Measurements from ENCODE around the gene DGKZ.
A peak's percentile ranks its signal among the peaks of the same experiment; 100 is the strongest.
"Not testable (repeated sequence)": the region's sequence is repeated elsewhere in the genome, so short reads cannot be mapped to it uniquely, and the experiment has no call there.

DGKZ gene

DNA sequence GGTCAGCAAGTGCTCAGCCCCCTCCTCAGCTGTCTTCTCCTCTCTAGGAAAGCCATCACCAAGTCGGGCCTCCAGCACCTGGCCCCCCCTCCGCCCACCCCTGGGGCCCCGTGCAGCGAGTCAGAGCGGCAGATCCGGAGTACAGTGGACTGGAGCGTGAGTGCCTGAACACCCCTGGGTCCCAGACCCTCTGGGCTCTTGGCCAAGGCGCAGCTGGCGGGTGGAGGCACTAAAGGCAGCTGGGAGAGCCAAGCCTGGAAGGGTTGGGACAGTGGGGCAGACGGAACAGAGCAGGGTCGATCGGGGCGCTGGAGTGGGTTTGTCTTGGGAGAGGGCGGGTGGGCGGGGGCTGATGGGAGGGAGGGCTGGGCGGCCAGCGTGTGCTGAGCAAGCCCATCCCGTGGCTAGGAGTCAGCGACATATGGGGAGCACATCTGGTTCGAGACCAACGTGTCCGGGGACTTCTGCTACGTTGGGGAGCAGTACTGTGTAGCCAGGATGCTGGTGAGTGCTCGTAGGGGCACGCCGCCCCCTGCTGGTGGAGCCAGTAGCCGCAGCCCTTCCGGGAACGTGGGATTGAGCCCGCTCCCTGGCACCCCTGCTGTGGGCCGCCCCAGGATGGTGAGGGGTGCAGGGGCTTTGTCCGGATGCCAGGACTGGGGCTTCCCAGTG is 20.1 kb downstream of the DGKZ start:
- Histone ChIP-seq H3K23ac (ENCODE audit: low read length) (no peak overlapping the region), H3K27me3 (ENCODE audit: insufficient read depth, low read length, poor library complexity) (no peaks in the 10 kb centered on the region), H2BK5ac (ENCODE audit: low read length) (no peak overlapping the region), H2BK120ac (ENCODE audit: low read depth, low read length) (no peak overlapping the region), H3K27ac (ENCODE audit: low read depth, low read length) (no peak overlapping the region), H3K56ac (ENCODE audit: low read length) (no peak overlapping the region), H3K79me2 (ENCODE audit: control insufficient read depth, insufficient read depth, low read length) (no peaks in the 10 kb centered on the region), H3K4ac (ENCODE audit: low read depth, low read length) (no peak overlapping the region), H4K5ac (ENCODE audit: low read length) (no peak overlapping the region), H3K4me2 (ENCODE audit: low read length) (no peak overlapping the region), H4K8ac (ENCODE audit: low read depth, low read length) (no peak overlapping the region), H3K9ac (ENCODE audit: low read length) (no peak overlapping the region), H3K36me3 (ENCODE audit: control insufficient read depth, insufficient read depth, low read length) (no peaks in the 10 kb centered on the region), H2AK5ac (ENCODE audit: low read length) (no peak overlapping the region), H3K4me3 (ENCODE audit: low read length) (no peak overlapping the region), H3K79me1 (ENCODE audit: low read length) (peaks cover 5% of the 10 kb centered on the region), H2BK15ac (replicated peaks; ENCODE audit: low read depth) (no peak overlapping the region), H3K18ac (ENCODE audit: low read length) (no peak overlapping the region), H3K4me1 (ENCODE audit: control insufficient read depth, low read depth, low read length) (no peaks in the 10 kb centered on the region)
- DNase-seq = no peak
- no CpG with 5 or more reads among the region's 32 CpGs for WGBS (ENCODE audit: extremely low coverage, insufficient coverage, low lambda C conversion rate)

DNA sequence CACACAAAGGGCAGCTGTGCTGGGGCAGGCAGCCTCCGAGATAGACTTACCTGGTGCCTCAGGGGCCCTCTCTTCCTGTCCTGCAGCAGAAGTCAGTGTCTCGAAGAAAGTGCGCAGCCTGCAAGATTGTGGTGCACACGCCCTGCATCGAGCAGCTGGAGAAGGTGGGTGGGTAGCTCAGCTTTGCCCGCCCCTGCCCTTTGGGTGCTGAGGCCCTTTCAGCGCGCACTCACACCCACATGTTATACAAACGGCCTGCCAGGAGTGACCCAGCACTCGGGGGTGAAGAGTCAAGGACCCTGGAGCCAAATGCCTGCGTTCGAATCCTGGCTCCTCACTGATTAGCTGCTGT is 20.6 kb downstream of the DGKZ start:
- Histone ChIP-seq H3K4me1 (ENCODE audit: control insufficient read depth, low read depth, low read length) (no peaks in the 10 kb centered on the region), H3K27me3 (ENCODE audit: insufficient read depth, low read length, poor library complexity) (no peaks in the 10 kb centered on the region), H3K79me1 (ENCODE audit: low read length) (peaks cover 4% of the 10 kb centered on the region), H3K4ac (ENCODE audit: low read depth, low read length) (no peak overlapping the region), H4K8ac (ENCODE audit: low read depth, low read length) (no peak overlapping the region), H4K5ac (ENCODE audit: low read length) (no peak overlapping the region), H2BK15ac (replicated peaks; ENCODE audit: low read depth) (no peak overlapping the region), H3K4me3 (ENCODE audit: low read length) (no peak overlapping the region), H3K56ac (ENCODE audit: low read length) (no peak overlapping the region), H3K23ac (ENCODE audit: low read length) (no peak overlapping the region), H2AK5ac (ENCODE audit: low read length) (no peak overlapping the region), H2BK5ac (ENCODE audit: low read length) (no peak overlapping the region), H3K18ac (ENCODE audit: low read length) (no peak overlapping the region), H3K9ac (ENCODE audit: low read length) (no peak overlapping the region), H3K4me2 (ENCODE audit: low read length) (no peak overlapping the region), H3K36me3 (ENCODE audit: control insufficient read depth, insufficient read depth, low read length) (no peaks in the 10 kb centered on the region), H3K79me2 (ENCODE audit: control insufficient read depth, insufficient read depth, low read length) (no peaks in the 10 kb centered on the region), H2BK120ac (ENCODE audit: low read depth, low read length) (no peak overlapping the region), H3K27ac (ENCODE audit: low read depth, low read length) (no peak overlapping the region)
- no CpG with 5 or more reads among the region's 12 CpGs for WGBS (ENCODE audit: extremely low coverage, insufficient coverage, low lambda C conversion rate)
- no peak for DNase-seq

DNA sequence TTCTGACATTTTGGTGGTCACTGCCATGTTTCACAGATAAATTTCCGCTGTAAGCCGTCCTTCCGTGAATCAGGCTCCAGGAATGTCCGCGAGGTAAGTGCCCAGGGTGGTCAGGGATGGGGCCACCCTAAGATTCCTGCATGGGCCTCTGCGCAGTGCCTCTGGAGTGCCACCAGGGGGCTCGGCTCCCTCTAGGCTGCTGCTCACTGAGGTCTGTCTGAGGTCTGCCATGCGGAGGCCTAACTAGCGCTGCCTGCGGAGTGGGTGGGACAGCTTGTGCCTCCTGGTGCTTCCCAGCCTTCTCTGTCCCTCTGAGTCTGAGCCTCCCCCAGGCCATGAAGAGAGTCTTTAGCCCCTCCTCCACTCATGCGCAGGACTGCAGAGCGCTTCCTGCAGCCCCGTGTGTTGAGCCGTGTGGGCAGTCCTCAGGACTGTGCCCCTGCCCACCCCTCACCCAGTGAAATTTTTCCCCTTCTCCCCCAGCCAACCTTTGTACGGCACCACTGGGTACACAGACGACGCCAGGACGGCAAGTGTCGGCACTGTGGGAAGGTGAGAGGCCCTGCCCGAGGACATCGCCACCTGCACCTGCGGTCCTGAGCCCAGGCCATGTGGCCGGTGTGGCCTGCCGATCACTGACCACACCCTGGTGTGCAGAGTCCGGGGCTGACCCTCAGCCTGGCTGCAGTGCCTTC is 22.3 kb downstream of the DGKZ start:
- H3K36me3 ChIP-seq (ENCODE audit: control insufficient read depth, insufficient read depth, low read length) = no peaks in the 10 kb centered on the region
- H3K23ac ChIP-seq (ENCODE audit: low read length) = no peak overlapping the region
- no CpG with 5 or more reads among the region's 25 CpGs for WGBS (ENCODE audit: extremely low coverage, insufficient coverage, low lambda C conversion rate)
- no peak overlapping the region for H3K4me2 ChIP-seq (ENCODE audit: low read length)
- no peak overlapping the region for H4K8ac ChIP-seq (ENCODE audit: low read depth, low read length)
- no peak overlapping the region for H3K18ac ChIP-seq (ENCODE audit: low read length)
- no peak overlapping the region for H3K4me3 ChIP-seq (ENCODE audit: low read length)
- H2AK5ac ChIP-seq (ENCODE audit: low read length) = no peak overlapping the region
- H2BK5ac ChIP-seq (ENCODE audit: low read length) = no peak overlapping the region
- DNase-seq = peak; percentile 94
- H3K4me1 ChIP-seq (ENCODE audit: control insufficient read depth, low read depth, low read length) = no peaks in the 10 kb centered on the region
- no peak overlapping the region for H3K9ac ChIP-seq (ENCODE audit: low read length)
- H2BK120ac ChIP-seq (ENCODE audit: low read depth, low read length) = no peak overlapping the region
- H3K27ac ChIP-seq (ENCODE audit: low read depth, low read length) = no peak overlapping the region
- H2BK15ac ChIP-seq (replicated peaks; ENCODE audit: low read depth) = no peak overlapping the region
- no peaks in the 10 kb centered on the region for H3K27me3 ChIP-seq (ENCODE audit: insufficient read depth, low read length, poor library complexity)
- H3K79me2 ChIP-seq (ENCODE audit: control insufficient read depth, insufficient read depth, low read length) = no peaks in the 10 kb centered on the region
- H3K4ac ChIP-seq (ENCODE audit: low read depth, low read length) = no peak overlapping the region
- H3K56ac ChIP-seq (ENCODE audit: low read length) = peak overlapping the region; percentile 11
- H3K79me1 ChIP-seq (ENCODE audit: low read length) = peaks cover 1% of the 10 kb centered on the region
- H4K5ac ChIP-seq (ENCODE audit: low read length) = no peak overlapping the region

DNA sequence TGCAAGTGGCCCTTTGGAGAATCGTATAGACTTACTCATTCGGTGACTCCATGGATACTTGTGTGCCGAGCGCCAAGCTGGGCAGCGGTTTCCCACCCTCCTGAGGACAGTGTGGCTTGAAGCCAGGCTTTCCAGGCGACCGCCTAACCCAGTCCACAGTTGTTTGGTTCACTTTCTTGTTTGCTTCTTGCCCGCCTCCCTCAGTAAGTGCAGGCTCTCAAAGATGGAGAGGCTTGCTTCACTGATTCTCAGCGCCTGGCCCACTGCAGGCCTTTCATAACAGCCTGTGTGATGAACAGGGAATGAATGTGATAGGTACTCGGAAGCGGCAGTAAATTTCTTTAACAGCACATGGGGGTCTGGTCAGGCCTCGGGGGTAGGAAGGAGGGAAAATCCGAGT is 23.0 kb downstream of the DGKZ start:
- Histone ChIP-seq H3K27me3 (ENCODE audit: insufficient read depth, low read length, poor library complexity) (no peaks in the 10 kb centered on the region), H3K4me2 (ENCODE audit: low read length) (no peak overlapping the region), H3K9ac (ENCODE audit: low read length) (no peak overlapping the region), H2BK5ac (ENCODE audit: low read length) (no peak overlapping the region), H4K8ac (ENCODE audit: low read depth, low read length) (no peak overlapping the region), H3K4ac (ENCODE audit: low read depth, low read length) (no peak overlapping the region), H3K4me1 (ENCODE audit: control insufficient read depth, low read depth, low read length) (no peaks in the 10 kb centered on the region), H3K4me3 (ENCODE audit: low read length) (no peak overlapping the region), H2AK5ac (ENCODE audit: low read length) (no peak overlapping the region), H3K23ac (ENCODE audit: low read length) (no peak overlapping the region), H2BK120ac (ENCODE audit: low read depth, low read length) (no peak overlapping the region), H2BK15ac (replicated peaks; ENCODE audit: low read depth) (no peak overlapping the region), H3K18ac (ENCODE audit: low read length) (no peak overlapping the region), H3K36me3 (ENCODE audit: control insufficient read depth, insufficient read depth, low read length) (no peaks in the 10 kb centered on the region), H3K27ac (ENCODE audit: low read depth, low read length) (no peak overlapping the region), H4K5ac (ENCODE audit: low read length) (no peak overlapping the region), H3K79me2 (ENCODE audit: control insufficient read depth, insufficient read depth, low read length) (no peaks in the 10 kb centered on the region), H3K56ac (ENCODE audit: low read length) (no peak overlapping the region), H3K79me1 (ENCODE audit: low read length) (no peaks in the 10 kb centered on the region)
- WGBS (ENCODE audit: extremely low coverage, insufficient coverage, low lambda C conversion rate) = no CpG with 5 or more reads among the region's 13 CpGs
- no peak for DNase-seq

DNA sequence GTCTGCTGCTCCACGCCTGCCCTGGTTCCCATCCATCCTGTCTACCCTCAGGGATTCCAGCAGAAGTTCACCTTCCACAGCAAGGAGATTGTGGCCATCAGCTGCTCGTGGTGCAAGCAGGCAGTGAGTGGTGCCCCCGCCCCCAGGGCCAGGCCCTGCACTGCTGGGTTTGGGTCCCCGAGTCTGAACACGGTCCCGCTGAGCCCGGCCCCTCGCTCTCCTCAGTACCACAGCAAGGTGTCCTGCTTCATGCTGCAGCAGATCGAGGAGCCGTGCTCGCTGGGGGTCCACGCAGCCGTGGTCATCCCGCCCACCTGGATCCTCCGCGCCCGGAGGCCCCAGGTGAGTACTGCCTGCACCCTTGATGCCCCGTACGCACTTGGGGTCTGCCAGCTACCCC is 24.0 kb downstream of the DGKZ start:
- not testable (repeated sequence) for H2BK15ac ChIP-seq (replicated peaks; ENCODE audit: low read depth); DNase-seq; H4K8ac ChIP-seq (ENCODE audit: low read depth, low read length); H3K18ac ChIP-seq (ENCODE audit: low read length); H3K9ac ChIP-seq (ENCODE audit: low read length); H3K36me3 ChIP-seq (ENCODE audit: control insufficient read depth, insufficient read depth, low read length); H2BK120ac ChIP-seq (ENCODE audit: low read depth, low read length); H3K79me1 ChIP-seq (ENCODE audit: low read length); H2BK5ac ChIP-seq (ENCODE audit: low read length); H3K27ac ChIP-seq (ENCODE audit: low read depth, low read length); H3K4ac ChIP-seq (ENCODE audit: low read depth, low read length); H3K27me3 ChIP-seq (ENCODE audit: insufficient read depth, low read length, poor library complexity); H3K79me2 ChIP-seq (ENCODE audit: control insufficient read depth, insufficient read depth, low read length); H2AK5ac ChIP-seq (ENCODE audit: low read length); H3K23ac ChIP-seq (ENCODE audit: low read length); H3K4me3 ChIP-seq (ENCODE audit: low read length); H4K5ac ChIP-seq (ENCODE audit: low read length); H3K4me2 ChIP-seq (ENCODE audit: low read length); H3K4me1 ChIP-seq (ENCODE audit: control insufficient read depth, low read depth, low read length); H3K56ac ChIP-seq (ENCODE audit: low read length)
- WGBS (ENCODE audit: extremely low coverage, insufficient coverage, low lambda C conversion rate) = no CpG with 5 or more reads among the region's 19 CpGs

DNA sequence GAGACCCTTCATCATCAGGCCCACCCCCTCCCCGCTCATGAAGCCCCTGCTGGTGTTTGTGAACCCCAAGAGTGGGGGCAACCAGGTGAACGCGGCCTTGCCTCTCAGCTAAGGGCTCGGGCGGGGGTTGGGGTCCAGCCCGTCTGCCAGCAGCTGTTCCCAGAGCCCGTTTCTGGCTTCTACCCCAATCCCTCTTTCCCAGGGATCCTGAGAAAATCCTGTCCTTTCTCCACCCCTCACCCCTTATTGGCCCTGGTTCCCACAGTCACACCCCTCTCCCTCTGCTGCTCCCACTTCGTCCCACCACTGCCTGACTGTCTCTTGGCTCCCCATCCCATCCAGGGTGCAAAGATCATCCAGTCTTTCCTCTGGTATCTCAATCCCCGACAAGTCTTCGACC is 24.8 kb downstream of the DGKZ start:
- no peak overlapping the region for H3K18ac ChIP-seq (ENCODE audit: low read length)
- H3K23ac ChIP-seq (ENCODE audit: low read length) = no peak overlapping the region
- no peaks in the 10 kb centered on the region for H3K4me1 ChIP-seq (ENCODE audit: control insufficient read depth, low read depth, low read length)
- H4K8ac ChIP-seq (ENCODE audit: low read depth, low read length) = no peak overlapping the region
- H2BK120ac ChIP-seq (ENCODE audit: low read depth, low read length) = no peak overlapping the region
- H2AK5ac ChIP-seq (ENCODE audit: low read length) = no peak overlapping the region
- H3K27ac ChIP-seq (ENCODE audit: low read depth, low read length) = no peak overlapping the region
- no peak for DNase-seq
- H3K4ac ChIP-seq (ENCODE audit: low read depth, low read length) = no peak overlapping the region
- H3K56ac ChIP-seq (ENCODE audit: low read length) = no peak overlapping the region
- no peaks in the 10 kb centered on the region for H3K79me2 ChIP-seq (ENCODE audit: control insufficient read depth, insufficient read depth, low read length)
- H3K36me3 ChIP-seq (ENCODE audit: control insufficient read depth, insufficient read depth, low read length) = peaks cover 4% of the 10 kb centered on the region
- WGBS (ENCODE audit: extremely low coverage, insufficient coverage, low lambda C conversion rate) = no CpG with 5 or more reads among the region's 10 CpGs
- no peak overlapping the region for H2BK5ac ChIP-seq (ENCODE audit: low read length)
- H3K4me3 ChIP-seq (ENCODE audit: low read length) = no peak overlapping the region
- no peak overlapping the region for H2BK15ac ChIP-seq (replicated peaks; ENCODE audit: low read depth)
- no peaks in the 10 kb centered on the region for H3K79me1 ChIP-seq (ENCODE audit: low read length)
- H3K27me3 ChIP-seq (ENCODE audit: insufficient read depth, low read length, poor library complexity) = no peaks in the 10 kb centered on the region
- H3K4me2 ChIP-seq (ENCODE audit: low read length) = no peak overlapping the region
- H3K9ac ChIP-seq (ENCODE audit: low read length) = no peak overlapping the region
- H4K5ac ChIP-seq (ENCODE audit: low read length) = no peak overlapping the region

Measured in mesendoderm (in vitro differentiated cells).